GM23338 (cell line): Measurements from ENCODE around the gene CDH23. TPM values are rescaled to one million over a fixed set of nuclear protein-coding genes. Genes with fewer than 3 reads are reported as not detected.

Experiments used
- ATAC-seq: fragments of 200-7000 bp; cut with Tn5 transposase; 3 replicates; pipeline ENCODE4 v1.9.1; 2020
- DNase-seq: peaks from one replicate; pipeline ENCODE4 v3.0.0-alpha.2; 2015; ENCODE audit warnings: low spot score
- H2AFZ ChIP-seq: fragments of 200-600 bp; sonication (generic); 2 replicates; pipeline ENCODE4 v1.8.0; 2016; ENCODE audit warnings: antibody characterized with exemption, mild to moderate bottlenecking, moderate library complexity
- H3F3A ChIP-seq: fragments of 200-600 bp; sonication (generic); replicated peaks from 2 replicates; pipeline ENCODE4 v1.8.0; 2017; ENCODE audit warnings: antibody characterized with exemption, mixed run types, low read depth
- H3K27ac ChIP-seq: fragments of 200-600 bp; sonication (generic); 2 replicates; pipeline ENCODE4 v1.6.1; 2016; ENCODE audit warnings: low read depth
- H3K27me3 ChIP-seq: fragments of 200-600 bp; sonication (generic); 2 replicates; pipeline ENCODE4 v1.8.0; 2016; ENCODE audit warnings: mild to moderate bottlenecking, mixed run types, moderate library complexity; ENCODE audit not compliant: insufficient read depth
- H3K36me3 ChIP-seq: fragments of 200-600 bp; sonication (generic); 2 replicates; pipeline ENCODE4 v1.8.0; 2016; ENCODE audit warnings: mild to moderate bottlenecking; ENCODE audit not compliant: insufficient read depth
- H3K4me1 ChIP-seq: fragments of 200-600 bp; sonication (generic); 2 replicates; pipeline ENCODE4 v1.8.0; 2016; ENCODE audit warnings: mild to moderate bottlenecking, moderate library complexity; ENCODE audit not compliant: insufficient read depth
- H3K4me2 ChIP-seq: fragments of 200-600 bp; sonication (generic); 2 replicates; pipeline ENCODE4 v1.7.1; 2017; ENCODE audit warnings: mixed run types
- H3K4me3 ChIP-seq: fragments of 200-600 bp; sonication (generic); 2 replicates; pipeline ENCODE4 v1.6.1; 2016; ENCODE audit warnings: mixed run types
- H3K79me2 ChIP-seq: fragments of 200-600 bp; sonication (generic); replicated peaks from 2 replicates; pipeline ENCODE4 v1.8.0; 2017; ENCODE audit warnings: mild to moderate bottlenecking; ENCODE audit not compliant: insufficient read depth
- H3K9me2 ChIP-seq: fragments of 200-600 bp; sonication (generic); 2 replicates; pipeline ENCODE4 v1.8.0; 2017; ENCODE audit not compliant: insufficient read depth
- H4K20me1 ChIP-seq: fragments of 200-600 bp; sonication (generic); replicated peaks from 2 replicates; pipeline ENCODE4 v1.8.0; 2017; ENCODE audit warnings: mild to moderate bottlenecking; ENCODE audit not compliant: insufficient read depth
- H3K27ac Mint-ChIP-seq: 2 replicates; pipeline ENCODE4 v1.8.0; 2020; ENCODE audit warnings: inconsistent platforms, mild to moderate bottlenecking, moderate library complexity, mixed read lengths
- H3K27me3 Mint-ChIP-seq: 3 replicates; pipeline ENCODE4 v1.8.0; 2022; ENCODE audit warnings: low read depth, mild to moderate bottlenecking, moderate library complexity, mixed read lengths, inconsistent platforms; ENCODE audit not compliant: insufficient read depth, poor library complexity
- H3K36me3 Mint-ChIP-seq: 3 replicates; pipeline ENCODE4 v1.8.0; 2021; ENCODE audit warnings: low read depth, mild to moderate bottlenecking, inconsistent platforms, moderate library complexity, mixed read lengths
- H3K4me1 Mint-ChIP-seq: 3 replicates; pipeline ENCODE4 v1.8.0; 2020; ENCODE audit warnings: mild to moderate bottlenecking, inconsistent platforms, mixed read lengths
- H3K4me3 Mint-ChIP-seq: 3 replicates; pipeline ENCODE4 v1.8.0; 2021; ENCODE audit warnings: moderate library complexity, mild to moderate bottlenecking, inconsistent platforms, mixed read lengths
- H3K9me3 Mint-ChIP-seq: 3 replicates; pipeline ENCODE4 v1.8.0; 2020; ENCODE audit warnings: moderate library complexity, mild to moderate bottlenecking, inconsistent platforms, mixed read lengths
- CREB1 ChIP-seq: fragments of 250-450 bp; sonication (Bioruptor Pico); IDR thresholded peaks from 2 replicates; pipeline ENCODE4 v1.5.0; 2020; ENCODE audit warnings: low read depth, mild to moderate bottlenecking, moderate library complexity
- EZH2 ChIP-seq: fragments of 200-600 bp; sonication (generic); IDR thresholded peaks from one replicate; pipeline ENCODE4 v1.8.0; 2017; ENCODE audit warnings: antibody characterized with exemption, mild to moderate bottlenecking, low read depth; ENCODE audit not compliant: unreplicated experiment
- EZH2phosphoT487 ChIP-seq: fragments of 200-600 bp; sonication (generic); IDR thresholded peaks from one replicate; pipeline ENCODE4 v1.8.1; 2018; ENCODE audit warnings: antibody characterized with exemption; ENCODE audit not compliant: unreplicated experiment
- JUNB ChIP-seq: IDR thresholded peaks from one replicate; pipeline ENCODE4 v1.6.1; 2016; ENCODE audit warnings: antibody characterized with exemption; ENCODE audit not compliant: unreplicated experiment
- NANOG ChIP-seq: IDR thresholded peaks from 2 replicates; pipeline ENCODE4 v1.6.1; 2016; ENCODE audit warnings: antibody characterized with exemption, borderline replicate concordance
- POLR2AphosphoS5 ChIP-seq: IDR thresholded peaks from 2 replicates; pipeline ENCODE4 v1.6.1; 2016; ENCODE audit warnings: antibody characterized with exemption, low read depth
- STAT1 ChIP-seq: IDR thresholded peaks from one replicate; pipeline ENCODE4 v1.6.1; 2016; ENCODE audit warnings: antibody characterized with exemption; ENCODE audit not compliant: unreplicated experiment
- ZNF114 ChIP-seq: fragments of 250-450 bp; sonication (Bioruptor Pico); IDR thresholded peaks from 2 replicates; pipeline ENCODE4 v1.5.0; 2020; ENCODE audit warnings: mild to moderate bottlenecking, moderate library complexity
- ZNF331 ChIP-seq: fragments of 250-450 bp; sonication (Bioruptor Pico); IDR thresholded peaks from 2 replicates; pipeline ENCODE4 v1.5.0; 2020; ENCODE audit warnings: low read depth, mild to moderate bottlenecking, moderate library complexity
- polyA plus RNA-seq: library from polyadenylated mRNA; unstranded; fragments of >200 nt; fragmentation: Nextera tagmentation; extraction: Ambion mirVana; gene quantifications from 2 replicates; pipeline ENCODE4 v1.2.1, GENCODE V29; 2016
- total RNA-seq: library from RNA; depleted of rRNA; stranded (reverse); fragments of >200 nt; shearing (Covaris generic); gene quantifications from 2 replicates; pipeline ENCODE4 v1.2.3, GENCODE V29; 2014
- TF ChIP-seq, protein P1 (sequence below): IDR thresholded peaks from one replicate; pipeline ENCODE4 v1.6.1; 2018; ENCODE audit warnings: antibody characterized with exemption; ENCODE audit not compliant: unreplicated experiment
- TF ChIP-seq, protein P2 (sequence below): fragments of 250-450 bp; sonication (Bioruptor Pico); IDR thresholded peaks from 2 replicates; pipeline ENCODE4 v1.5.0; 2020; ENCODE audit warnings: mild to moderate bottlenecking, moderate library complexity
- TF ChIP-seq, protein P3 (sequence below): IDR thresholded peaks from 2 replicates; pipeline ENCODE4 v1.6.1; 2016; ENCODE audit warnings: antibody characterized with exemption

CDH23 gene
- total and polyA plus RNA-seq, 2 experiments from 2014 or later, result 0.95 to 4.3 TPM

DNA sequence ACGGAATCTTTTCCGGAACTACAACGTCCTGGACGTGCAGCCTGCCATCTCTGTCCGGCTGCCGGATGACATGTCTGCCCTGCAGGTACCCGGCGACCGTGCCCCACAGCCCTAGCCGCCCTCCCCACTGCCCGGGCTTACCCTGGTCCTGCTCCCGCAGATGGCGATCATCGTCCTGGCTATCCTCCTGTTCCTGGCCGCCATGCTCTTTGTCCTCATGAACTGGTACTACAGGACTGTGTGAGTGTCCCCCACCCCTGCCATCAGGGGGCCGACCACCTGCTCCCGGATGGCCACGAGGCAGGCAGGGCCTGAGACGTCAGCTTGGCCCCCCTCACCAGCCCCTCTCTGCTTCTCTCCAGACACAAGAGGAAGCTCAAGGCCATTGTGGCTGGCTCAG, 414.6 kb downstream of the CDH23 start:
- Histone ChIP-seq H3K27ac (no peak overlapping the region), H3K4me2 (no peak overlapping the region), H3K79me2 (no peaks in the 10 kb centered on the region), H3K9me2 (no peaks in the 10 kb centered on the region), H4K20me1 (no peaks in the 10 kb centered on the region; the same call in 1 of the 2 replicates), H2AFZ (no peak overlapping the region), H3K4me1 (no peaks in the 10 kb centered on the region), H3K36me3 (peaks cover 5% of the 10 kb centered on the region), H3K27me3 (no peaks in the 10 kb centered on the region), H3K4me3 (no peak overlapping the region), H3F3A (no peaks in the 10 kb centered on the region)
- TF ChIP-seq, protein P1, sequence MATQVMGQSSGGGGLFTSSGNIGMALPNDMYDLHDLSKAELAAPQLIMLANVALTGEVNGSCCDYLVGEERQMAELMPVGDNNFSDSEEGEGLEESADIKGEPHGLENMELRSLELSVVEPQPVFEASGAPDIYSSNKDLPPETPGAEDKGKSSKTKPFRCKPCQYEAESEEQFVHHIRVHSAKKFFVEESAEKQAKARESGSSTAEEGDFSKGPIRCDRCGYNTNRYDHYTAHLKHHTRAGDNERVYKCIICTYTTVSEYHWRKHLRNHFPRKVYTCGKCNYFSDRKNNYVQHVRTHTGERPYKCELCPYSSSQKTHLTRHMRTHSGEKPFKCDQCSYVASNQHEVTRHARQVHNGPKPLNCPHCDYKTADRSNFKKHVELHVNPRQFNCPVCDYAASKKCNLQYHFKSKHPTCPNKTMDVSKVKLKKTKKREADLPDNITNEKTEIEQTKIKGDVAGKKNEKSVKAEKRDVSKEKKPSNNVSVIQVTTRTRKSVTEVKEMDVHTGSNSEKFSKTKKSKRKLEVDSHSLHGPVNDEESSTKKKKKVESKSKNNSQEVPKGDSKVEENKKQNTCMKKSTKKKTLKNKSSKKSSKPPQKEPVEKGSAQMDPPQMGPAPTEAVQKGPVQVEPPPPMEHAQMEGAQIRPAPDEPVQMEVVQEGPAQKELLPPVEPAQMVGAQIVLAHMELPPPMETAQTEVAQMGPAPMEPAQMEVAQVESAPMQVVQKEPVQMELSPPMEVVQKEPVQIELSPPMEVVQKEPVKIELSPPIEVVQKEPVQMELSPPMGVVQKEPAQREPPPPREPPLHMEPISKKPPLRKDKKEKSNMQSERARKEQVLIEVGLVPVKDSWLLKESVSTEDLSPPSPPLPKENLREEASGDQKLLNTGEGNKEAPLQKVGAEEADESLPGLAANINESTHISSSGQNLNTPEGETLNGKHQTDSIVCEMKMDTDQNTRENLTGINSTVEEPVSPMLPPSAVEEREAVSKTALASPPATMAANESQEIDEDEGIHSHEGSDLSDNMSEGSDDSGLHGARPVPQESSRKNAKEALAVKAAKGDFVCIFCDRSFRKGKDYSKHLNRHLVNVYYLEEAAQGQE, result no peak
- TF ChIP-seq, protein P2, sequence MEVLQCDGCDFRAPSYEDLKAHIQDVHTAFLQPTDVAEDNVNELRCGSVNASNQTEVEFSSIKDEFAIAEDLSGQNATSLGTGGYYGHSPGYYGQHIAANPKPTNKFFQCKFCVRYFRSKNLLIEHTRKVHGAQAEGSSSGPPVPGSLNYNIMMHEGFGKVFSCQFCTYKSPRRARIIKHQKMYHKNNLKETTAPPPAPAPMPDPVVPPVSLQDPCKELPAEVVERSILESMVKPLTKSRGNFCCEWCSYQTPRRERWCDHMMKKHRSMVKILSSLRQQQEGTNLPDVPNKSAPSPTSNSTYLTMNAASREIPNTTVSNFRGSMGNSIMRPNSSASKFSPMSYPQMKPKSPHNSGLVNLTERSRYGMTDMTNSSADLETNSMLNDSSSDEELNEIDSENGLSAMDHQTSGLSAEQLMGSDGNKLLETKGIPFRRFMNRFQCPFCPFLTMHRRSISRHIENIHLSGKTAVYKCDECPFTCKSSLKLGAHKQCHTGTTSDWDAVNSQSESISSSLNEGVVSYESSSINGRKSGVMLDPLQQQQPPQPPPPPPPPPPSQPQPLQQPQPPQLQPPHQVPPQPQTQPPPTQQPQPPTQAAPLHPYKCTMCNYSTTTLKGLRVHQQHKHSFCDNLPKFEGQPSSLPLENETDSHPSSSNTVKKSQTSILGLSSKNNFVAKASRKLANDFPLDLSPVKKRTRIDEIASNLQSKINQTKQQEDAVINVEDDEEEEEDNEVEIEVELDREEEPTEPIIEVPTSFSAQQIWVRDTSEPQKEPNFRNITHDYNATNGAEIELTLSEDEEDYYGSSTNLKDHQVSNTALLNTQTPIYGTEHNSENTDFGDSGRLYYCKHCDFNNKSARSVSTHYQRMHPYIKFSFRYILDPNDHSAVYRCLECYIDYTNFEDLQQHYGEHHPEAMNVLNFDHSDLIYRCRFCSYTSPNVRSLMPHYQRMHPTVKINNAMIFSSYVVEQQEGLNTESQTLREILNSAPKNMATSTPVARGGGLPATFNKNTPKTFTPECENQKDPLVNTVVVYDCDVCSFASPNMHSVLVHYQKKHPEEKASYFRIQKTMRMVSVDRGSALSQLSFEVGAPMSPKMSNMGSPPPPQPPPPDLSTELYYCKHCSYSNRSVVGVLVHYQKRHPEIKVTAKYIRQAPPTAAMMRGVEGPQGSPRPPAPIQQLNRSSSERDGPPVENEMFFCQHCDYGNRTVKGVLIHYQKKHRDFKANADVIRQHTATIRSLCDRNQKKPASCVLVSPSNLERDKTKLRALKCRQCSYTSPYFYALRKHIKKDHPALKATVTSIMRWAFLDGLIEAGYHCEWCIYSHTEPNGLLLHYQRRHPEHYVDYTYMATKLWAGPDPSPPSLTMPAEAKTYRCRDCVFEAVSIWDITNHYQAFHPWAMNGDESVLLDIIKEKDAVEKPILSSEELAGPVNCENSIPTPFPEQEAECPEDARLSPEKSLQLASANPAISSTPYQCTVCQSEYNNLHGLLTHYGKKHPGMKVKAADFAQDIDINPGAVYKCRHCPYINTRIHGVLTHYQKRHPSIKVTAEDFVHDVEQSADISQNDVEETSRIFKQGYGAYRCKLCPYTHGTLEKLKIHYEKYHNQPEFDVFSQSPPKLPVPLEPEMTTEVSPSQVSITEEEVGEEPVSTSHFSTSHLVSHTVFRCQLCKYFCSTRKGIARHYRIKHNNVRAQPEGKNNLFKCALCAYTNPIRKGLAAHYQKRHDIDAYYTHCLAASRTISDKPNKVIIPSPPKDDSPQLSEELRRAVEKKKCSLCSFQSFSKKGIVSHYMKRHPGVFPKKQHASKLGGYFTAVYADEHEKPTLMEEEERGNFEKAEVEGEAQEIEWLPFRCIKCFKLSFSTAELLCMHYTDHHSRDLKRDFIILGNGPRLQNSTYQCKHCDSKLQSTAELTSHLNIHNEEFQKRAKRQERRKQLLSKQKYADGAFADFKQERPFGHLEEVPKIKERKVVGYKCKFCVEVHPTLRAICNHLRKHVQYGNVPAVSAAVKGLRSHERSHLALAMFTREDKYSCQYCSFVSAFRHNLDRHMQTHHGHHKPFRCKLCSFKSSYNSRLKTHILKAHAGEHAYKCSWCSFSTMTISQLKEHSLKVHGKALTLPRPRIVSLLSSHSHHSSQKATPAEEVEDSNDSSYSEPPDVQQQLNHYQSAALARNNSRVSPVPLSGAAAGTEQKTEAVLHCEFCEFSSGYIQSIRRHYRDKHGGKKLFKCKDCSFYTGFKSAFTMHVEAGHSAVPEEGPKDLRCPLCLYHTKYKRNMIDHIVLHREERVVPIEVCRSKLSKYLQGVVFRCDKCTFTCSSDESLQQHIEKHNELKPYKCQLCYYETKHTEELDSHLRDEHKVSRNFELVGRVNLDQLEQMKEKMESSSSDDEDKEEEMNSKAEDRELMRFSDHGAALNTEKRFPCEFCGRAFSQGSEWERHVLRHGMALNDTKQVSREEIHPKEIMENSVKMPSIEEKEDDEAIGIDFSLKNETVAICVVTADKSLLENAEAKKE (CRISPR knock-in tag), result no peak
- TF ChIP-seq ZNF331 (no peak), EZH2phosphoT487 (no peak), ZNF114 (CRISPR knock-in tag) (no peak), CREB1 (CRISPR knock-in tag) (no peak), NANOG (no peak), JUNB (no peak), STAT1 (no peak), POLR2AphosphoS5 (no peak), EZH2 (no peak)
- TF ChIP-seq, protein P3, sequence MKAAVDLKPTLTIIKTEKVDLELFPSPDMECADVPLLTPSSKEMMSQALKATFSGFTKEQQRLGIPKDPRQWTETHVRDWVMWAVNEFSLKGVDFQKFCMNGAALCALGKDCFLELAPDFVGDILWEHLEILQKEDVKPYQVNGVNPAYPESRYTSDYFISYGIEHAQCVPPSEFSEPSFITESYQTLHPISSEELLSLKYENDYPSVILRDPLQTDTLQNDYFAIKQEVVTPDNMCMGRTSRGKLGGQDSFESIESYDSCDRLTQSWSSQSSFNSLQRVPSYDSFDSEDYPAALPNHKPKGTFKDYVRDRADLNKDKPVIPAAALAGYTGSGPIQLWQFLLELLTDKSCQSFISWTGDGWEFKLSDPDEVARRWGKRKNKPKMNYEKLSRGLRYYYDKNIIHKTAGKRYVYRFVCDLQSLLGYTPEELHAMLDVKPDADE, result no peak
- no peak overlapping the region for H3K4me3 Mint-ChIP-seq
- H3K27ac Mint-ChIP-seq, result no peak overlapping the region
- peaks cover 2% of the 10 kb centered on the region; the same call in 2 of the 3 replicates for H3K4me1 Mint-ChIP-seq
- DNase-seq (no peak), ATAC-seq (no peak)
- peaks cover 7% of the 10 kb centered on the region for H3K27me3 Mint-ChIP-seq
- H3K9me3 Mint-ChIP-seq, result no peaks in the 10 kb centered on the region; the same call in 1 of the 3 replicates
- H3K36me3 Mint-ChIP-seq, result peaks cover 15% of the 10 kb centered on the region
